Activated T-helper 2 cell treated with anti-CD3 and anti-CD28 coated beads, Interferon-gamma antibody, Interleukin-2, Interleukin-4, amounts not matched to agents 10 μg/mL and 5 μg/mL and 100 μg/mL, durations not matched to agents 14 hours and 24 hours and 36 hours (primary cell): ENCODE measurements around the gene HS1BP3. TPM values are rescaled to one million over a fixed set of nuclear protein-coding genes. Genes with fewer than 3 reads are reported as not detected.
A peak's percentile ranks its signal among the peaks of the same experiment; 100 is the strongest.

ENCODE experiments used
- DNase-seq: peaks from one replicate; pipeline ENCODE4 v3.0.0; 2021; ENCODE audit warnings: low spot score
- H3K27ac Mint-ChIP-seq: one replicate; pipeline ENCODE4 v1.8.0; 2021; ENCODE audit warnings: mixed read lengths
- H3K27me3 Mint-ChIP-seq: one replicate; pipeline ENCODE4 v1.8.0; 2021; ENCODE audit warnings: low read depth, mixed read lengths
- H3K36me3 Mint-ChIP-seq: one replicate; pipeline ENCODE4 v1.8.0; 2021; ENCODE audit warnings: low read depth, mixed read lengths
- H3K4me1 Mint-ChIP-seq: one replicate; pipeline ENCODE4 v1.8.0; 2021; ENCODE audit warnings: low read depth, mixed read lengths
- H3K4me3 Mint-ChIP-seq: one replicate; pipeline ENCODE4 v1.8.0; 2021; ENCODE audit warnings: low read depth, mild to moderate bottlenecking, moderate library complexity, mixed read lengths
- H3K9me3 Mint-ChIP-seq: one replicate; pipeline ENCODE4 v1.8.0; 2021; ENCODE audit warnings: mixed read lengths
- intact Hi-C: fragments of 100-400 bp; cut with micrococcal nuclease; formaldehyde crosslinking; loops from one replicate; pipeline ENCODE4 v1.15.1; 2023
- total RNA-seq: library from RNA; stranded (reverse); gene quantifications from 2 replicates; pipeline ENCODE4 v1.2.3, GENCODE V29; 2022

The HS1BP3 gene
- total RNA-seq, 1 donor from 2014 or later, result 11.9 TPM

DNA sequence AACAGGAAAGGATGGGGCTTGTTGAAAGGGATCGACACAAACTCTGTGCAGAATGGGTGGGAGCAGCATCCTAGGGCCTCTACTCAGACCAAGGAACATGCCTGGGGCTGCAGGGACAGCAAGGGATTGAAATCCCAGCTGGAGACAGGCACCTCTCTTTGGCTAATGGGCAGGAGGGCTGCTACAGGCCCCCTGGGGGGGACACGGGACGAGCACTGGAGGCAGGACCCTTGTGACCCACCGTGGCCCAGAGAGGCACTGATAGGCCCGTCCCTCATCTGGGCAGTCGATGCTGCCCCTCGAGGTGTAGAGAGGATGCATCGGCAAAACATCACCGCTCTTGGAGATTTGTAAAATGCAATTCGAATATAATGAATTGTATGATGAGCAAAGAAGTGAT lies 5.1 kb downstream of the HS1BP3 start:
- Mint-ChIP-seq H3K4me3 (no peak overlapping the region), H3K36me3 (no peaks in the 10 kb centered on the region), H3K9me3 (no peaks in the 10 kb centered on the region), H3K27ac (no peak overlapping the region), H3K27me3 (no peaks in the 10 kb centered on the region), H3K4me1 (peaks cover 9% of the 10 kb centered on the region)
- intact Hi-C loops, result no loop called here
- DNase-seq, result no peak

GRCh38 chr2:20645301-20645701 lies 5.6 kb downstream of the HS1BP3 start:
- Mint-ChIP-seq H3K4me1 (peaks cover 7% of the 10 kb centered on the region), H3K9me3 (no peaks in the 10 kb centered on the region), H3K36me3 (no peaks in the 10 kb centered on the region), H3K27me3 (no peaks in the 10 kb centered on the region), H3K27ac (no peak overlapping the region), H3K4me3 (no peak overlapping the region)
- no peak for DNase-seq
- intact Hi-C loops, result no loop called here

DNA sequence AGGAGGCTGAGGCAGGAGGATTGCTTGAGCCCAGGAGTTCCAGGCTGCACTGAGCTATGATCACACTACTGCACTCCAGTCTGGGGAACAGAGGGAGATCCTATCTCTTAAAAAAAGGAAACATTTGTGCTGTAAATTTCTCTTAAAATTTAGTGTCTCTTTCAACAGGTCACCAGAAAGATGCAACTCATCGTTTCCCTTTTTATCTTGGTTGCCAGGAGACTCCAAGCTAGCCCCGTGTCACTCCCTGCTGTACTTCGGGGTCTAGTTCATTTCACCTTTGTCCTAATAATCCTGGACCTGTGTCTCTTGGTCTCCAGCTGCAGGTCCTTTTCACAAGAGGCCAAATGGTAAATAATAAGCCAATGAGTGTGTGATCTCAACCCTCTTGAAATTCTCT lies 7.1 kb downstream of the HS1BP3 start:
- H3K36me3 Mint-ChIP-seq, result no peaks in the 10 kb centered on the region
- no peaks in the 10 kb centered on the region for H3K9me3 Mint-ChIP-seq
- H3K4me3 Mint-ChIP-seq, result no peak overlapping the region
- H3K27me3 Mint-ChIP-seq, result no peaks in the 10 kb centered on the region
- intact Hi-C loops, result loop anchor here (5.0 kb wide), 2 partner anchors 67 to 507 kb away; no protein-coding TSS in a partner anchor
- no peaks in the 10 kb centered on the region for H3K4me1 Mint-ChIP-seq
- H3K27ac Mint-ChIP-seq, result no peak overlapping the region
- DNase-seq, result no peak

GRCh38 chr2:20643060-20643459 lies 7.8 kb downstream of the HS1BP3 start:
- Mint-ChIP-seq H3K36me3 (no peaks in the 10 kb centered on the region), H3K27ac (no peak overlapping the region), H3K9me3 (no peaks in the 10 kb centered on the region), H3K27me3 (no peaks in the 10 kb centered on the region), H3K4me1 (no peaks in the 10 kb centered on the region), H3K4me3 (no peak overlapping the region)
- intact Hi-C loops, result loop anchor here (5.0 kb wide), 2 partner anchors 66 to 506 kb away; no protein-coding TSS in a partner anchor
- no peak for DNase-seq

DNA sequence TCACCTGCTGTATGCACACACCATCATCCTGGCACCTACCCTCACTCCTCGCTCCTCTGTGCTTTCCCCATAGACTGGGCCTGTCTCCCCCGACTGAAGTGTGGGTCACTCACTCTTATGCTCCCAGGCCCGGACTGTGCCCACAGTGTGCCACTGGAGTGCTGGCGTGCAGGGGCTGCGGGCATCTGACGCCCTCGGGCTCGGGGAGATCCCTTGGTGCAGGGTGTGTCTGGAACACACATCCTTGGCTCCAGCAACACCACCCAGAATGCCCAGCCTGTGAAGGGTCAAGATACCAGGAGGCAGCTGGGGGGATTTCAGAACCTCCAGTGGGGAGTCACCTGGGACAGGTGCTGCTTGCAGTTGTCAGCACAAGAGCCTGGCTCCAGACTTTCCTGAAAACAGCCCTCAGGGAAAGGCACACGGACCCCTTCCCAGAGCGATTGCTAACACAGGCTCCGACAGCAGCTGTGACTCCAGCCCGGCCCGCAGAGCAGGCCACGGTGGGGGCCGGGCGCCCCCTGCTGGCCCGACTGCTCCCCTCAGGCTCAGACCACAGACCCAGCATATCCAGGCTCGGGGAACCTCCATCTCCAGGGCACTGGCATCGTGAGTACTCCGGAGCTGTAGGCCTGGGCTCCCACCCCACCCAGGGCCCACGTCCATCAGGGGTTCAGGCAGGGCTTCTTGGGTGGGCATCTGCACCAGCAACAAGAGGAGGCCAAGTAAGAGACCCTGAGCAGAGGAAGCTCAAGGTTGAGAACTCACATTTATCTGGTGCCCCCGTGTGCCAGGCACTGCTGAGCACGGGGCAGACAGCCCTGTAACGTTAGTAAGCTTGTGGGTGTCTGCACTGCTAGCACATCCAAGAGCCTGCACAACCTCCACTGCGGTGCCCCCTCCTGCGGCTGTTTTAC lies 8.6 kb downstream of the HS1BP3 start:
- Mint-ChIP-seq H3K27me3 (no peaks in the 10 kb centered on the region), H3K9me3 (no peaks in the 10 kb centered on the region), H3K4me1 (no peaks in the 10 kb centered on the region), H3K36me3 (no peaks in the 10 kb centered on the region), H3K27ac (peak overlapping the region; percentile 5), H3K4me3 (no peak overlapping the region)
- intact Hi-C loops, result loop anchor here (1.0 to 5.0 kb wide), 3 partner anchors 65 to 505 kb away; no protein-coding TSS in a partner anchor
- DNase-seq, result peak; percentile 52

- intact Hi-C loops, result loop anchor here (5.0 kb wide), 2 partner anchors 64 to 504 kb away; no protein-coding TSS in a partner anchor
- no peak for DNase-seq
- H3K36me3 Mint-ChIP-seq, result no peaks in the 10 kb centered on the region
Measured at GRCh38 chr2:20641123-20641985, 9.5 kb downstream of the HS1BP3 start.

DNA sequence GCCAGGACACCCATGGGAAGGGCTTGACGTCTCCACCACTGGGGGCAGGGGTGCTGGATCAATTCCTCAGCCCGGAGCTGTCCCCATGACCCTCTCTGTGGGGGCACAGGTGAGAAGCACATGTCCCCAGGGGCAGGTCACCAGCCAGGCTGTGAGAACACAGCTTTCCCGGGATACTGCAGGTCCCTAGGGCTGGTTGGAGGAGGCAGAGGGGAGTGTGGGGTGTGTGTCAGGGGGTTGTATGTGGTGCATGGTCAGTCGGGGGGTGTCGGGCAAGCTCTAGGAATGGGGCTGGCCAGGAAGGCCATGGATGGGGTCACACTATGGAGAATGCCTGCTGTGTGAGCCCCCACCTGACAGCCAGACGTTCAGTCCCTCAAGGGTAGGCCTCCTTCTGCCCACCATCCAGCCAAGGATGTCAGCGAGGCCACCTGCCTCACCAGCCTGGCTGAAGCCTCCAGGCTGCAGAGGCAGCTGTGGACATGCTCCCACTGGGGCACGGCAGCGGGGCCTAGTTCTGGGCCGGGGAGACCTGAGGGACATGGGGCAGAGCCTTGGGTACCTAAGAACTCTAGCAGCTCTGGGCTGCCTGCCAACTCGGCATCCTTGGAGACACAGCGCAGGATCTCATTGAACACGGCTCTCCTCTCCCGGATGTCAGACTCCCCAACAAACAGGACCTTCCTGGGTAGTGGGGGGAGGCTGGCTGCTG lies 10.3 kb downstream of the HS1BP3 start:
- H3K4me3 Mint-ChIP-seq, result no peak overlapping the region
- no peaks in the 10 kb centered on the region for H3K36me3 Mint-ChIP-seq
- no peaks in the 10 kb centered on the region for H3K27me3 Mint-ChIP-seq
- no peak for DNase-seq
- no peaks in the 10 kb centered on the region for H3K9me3 Mint-ChIP-seq
- H3K27ac Mint-ChIP-seq, result no peak overlapping the region
- intact Hi-C loops, result loop anchor here (5.0 kb wide), 2 partner anchors 63 to 503 kb away; no protein-coding TSS in a partner anchor
- no peaks in the 10 kb centered on the region for H3K4me1 Mint-ChIP-seq

More at GRCh38 chr2:20641123-20641985, 9.5 kb downstream of the HS1BP3 start:
- Mint-ChIP-seq H3K27me3 (no peaks in the 10 kb centered on the region), H3K27ac (no peak overlapping the region), H3K4me1 (no peaks in the 10 kb centered on the region), H3K9me3 (no peaks in the 10 kb centered on the region), H3K4me3 (no peak overlapping the region)

DNA sequence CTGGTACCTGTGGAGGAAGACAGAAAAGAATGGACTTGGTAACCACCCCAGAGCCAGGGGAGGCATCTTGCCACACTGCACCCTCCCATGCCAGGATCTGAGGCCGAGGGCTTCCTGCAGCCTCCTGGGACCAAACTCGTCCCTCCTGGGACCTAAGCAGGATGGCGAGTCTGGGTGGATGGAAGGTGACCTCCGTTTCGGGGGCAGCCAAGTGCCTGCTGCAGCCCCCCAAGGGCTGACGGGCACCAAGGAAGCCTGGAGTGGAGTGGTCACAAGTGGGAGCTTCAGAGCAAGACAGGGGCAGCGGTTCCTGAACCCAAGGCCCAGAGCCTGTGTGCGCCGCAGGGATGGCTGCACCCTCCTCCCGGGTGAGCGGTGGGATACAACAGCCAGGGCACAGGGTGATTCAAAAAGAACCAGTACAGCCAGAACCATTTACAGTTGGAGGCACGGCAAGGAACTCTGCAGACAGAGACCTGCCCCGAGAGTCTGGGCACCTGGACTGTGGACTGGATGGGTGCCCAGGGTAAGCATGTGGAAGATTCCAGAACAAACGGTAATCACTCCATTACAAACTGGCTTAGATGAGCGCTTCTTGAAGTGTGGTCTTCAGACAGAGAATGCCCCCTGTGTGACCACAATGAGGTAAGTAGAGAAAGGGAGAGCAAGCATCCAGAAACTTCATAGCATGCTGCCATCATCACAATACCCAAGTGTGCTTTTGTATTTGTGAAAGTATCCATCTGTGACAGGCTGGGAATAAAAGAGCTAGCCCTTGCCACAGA lies 12.1 kb downstream of the HS1BP3 start:
- DNase-seq, result no peak
- Mint-ChIP-seq H3K4me1 (peaks cover 1% of the 10 kb centered on the region), H3K36me3 (no peaks in the 10 kb centered on the region), H3K4me3 (no peak overlapping the region), H3K9me3 (no peaks in the 10 kb centered on the region), H3K27ac (no peak overlapping the region), H3K27me3 (no peaks in the 10 kb centered on the region)
- intact Hi-C loops, result no loop called here

DNA sequence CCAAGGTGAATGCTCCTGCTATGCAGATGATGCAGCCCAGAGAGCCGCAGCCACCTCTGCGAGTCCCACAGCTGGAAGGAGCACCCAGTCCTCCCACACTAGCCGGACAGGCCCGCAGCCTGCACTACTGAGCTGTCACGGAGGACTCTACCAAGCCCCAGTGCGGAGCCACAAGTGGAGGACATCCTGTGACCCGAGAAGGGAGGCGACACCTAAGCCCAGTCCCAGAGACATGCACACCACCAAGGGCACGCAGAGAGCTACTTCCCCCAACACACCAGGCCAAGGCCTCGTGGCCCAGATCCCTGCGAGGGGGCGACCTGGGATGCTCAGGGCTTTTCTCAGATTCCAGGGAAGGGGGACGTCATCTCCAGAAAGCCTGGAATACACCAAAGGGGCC lies 12.9 kb downstream of the HS1BP3 start:
- Mint-ChIP-seq H3K27me3 (no peaks in the 10 kb centered on the region), H3K36me3 (no peaks in the 10 kb centered on the region), H3K4me1 (peaks cover 1% of the 10 kb centered on the region), H3K4me3 (no peak overlapping the region), H3K9me3 (no peaks in the 10 kb centered on the region), H3K27ac (no peak overlapping the region)
- intact Hi-C loops, result no loop called here
- no peak for DNase-seq

DNA sequence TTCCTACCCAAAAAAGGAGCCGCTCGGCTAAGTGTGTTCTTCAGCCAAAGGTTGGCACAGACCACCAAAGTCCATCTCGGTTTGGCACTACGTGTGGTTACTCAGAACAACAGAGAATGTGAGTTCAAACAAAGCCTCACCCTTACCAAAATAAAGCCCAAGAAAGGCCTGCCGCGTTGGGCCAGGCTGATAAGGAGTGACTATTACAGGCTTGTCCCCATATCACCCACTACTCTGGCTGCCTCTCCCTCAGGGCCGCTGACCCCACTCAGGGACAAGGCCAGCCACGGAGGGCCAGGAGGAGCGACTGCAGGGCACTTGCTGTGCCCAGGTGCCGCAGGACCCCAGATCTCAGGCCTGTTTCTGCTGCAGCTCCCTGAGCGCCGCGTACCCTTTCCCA lies 13.8 kb downstream of the HS1BP3 start:
- no peak overlapping the region for H3K27ac Mint-ChIP-seq
- intact Hi-C loops, result no loop called here
- H3K36me3 Mint-ChIP-seq, result no peaks in the 10 kb centered on the region
- DNase-seq, result no peak
- peaks cover 1% of the 10 kb centered on the region for H3K4me1 Mint-ChIP-seq
- H3K27me3 Mint-ChIP-seq, result no peaks in the 10 kb centered on the region
- no peak overlapping the region for H3K4me3 Mint-ChIP-seq
- no peaks in the 10 kb centered on the region for H3K9me3 Mint-ChIP-seq

DNA sequence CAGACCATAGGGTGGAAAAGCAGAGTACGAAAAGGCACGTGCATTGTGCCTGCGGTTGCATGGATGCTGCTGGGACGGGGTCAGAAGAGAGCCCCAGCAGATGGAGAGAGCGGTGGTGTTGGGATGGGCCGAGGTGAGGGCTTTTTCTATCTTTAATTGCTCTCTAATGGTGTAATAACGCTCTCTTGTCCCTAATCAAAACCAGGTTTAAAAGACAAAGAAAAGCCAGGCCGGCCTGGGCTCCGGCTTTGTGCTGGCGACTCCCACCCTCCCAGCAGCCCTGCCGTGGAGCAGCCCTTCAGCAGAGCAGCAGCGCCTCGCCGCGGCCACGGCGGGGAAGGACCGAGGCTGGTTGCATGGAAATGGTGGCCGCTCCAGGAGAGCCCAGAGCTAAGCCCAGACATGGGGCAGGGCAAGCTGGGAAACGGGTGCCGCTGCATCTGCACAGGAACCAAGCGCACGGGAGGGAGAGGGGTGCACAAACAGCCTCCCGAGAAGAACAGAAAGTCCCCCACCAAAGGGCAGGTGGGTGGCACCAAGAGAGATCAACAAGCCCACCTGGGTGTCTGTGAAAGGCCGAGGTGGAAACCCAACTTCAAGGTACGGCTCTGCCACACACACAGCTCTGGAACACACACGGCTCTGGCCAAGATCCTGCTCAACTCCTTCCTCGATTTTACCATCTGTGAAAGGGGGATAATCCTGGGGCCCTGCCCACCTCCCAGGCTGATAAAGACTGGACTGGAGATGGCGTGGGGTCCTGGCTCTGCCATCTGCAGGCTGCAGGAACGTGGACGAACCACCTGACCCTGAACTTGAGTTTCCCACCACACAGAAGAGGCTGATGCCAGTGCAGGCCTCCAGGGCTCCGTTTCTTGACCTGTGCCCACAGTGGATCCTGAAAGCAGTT lies 15.0 kb downstream of the HS1BP3 start:
- Mint-ChIP-seq H3K27ac (no peak overlapping the region), H3K27me3 (no peaks in the 10 kb centered on the region), H3K36me3 (no peaks in the 10 kb centered on the region), H3K9me3 (no peaks in the 10 kb centered on the region), H3K4me3 (no peak overlapping the region), H3K4me1 (peaks cover 1% of the 10 kb centered on the region)
- peak; percentile 30 for DNase-seq
- intact Hi-C loops, result loop anchor here (2.0 kb wide), 1 partner anchor 189 kb away; the partner anchor contains the start of gene RHOB
